H1 (cell line): ENCODE data around the gene CAV3. TPM values are rescaled to one million over a fixed set of nuclear protein-coding genes. Genes with fewer than 3 reads are reported as not detected.

Source experiments
- polyA plus RNA-seq, 7 experiments: library from polyadenylated mRNA; depleted of rRNA in 3 of 7; stranded (reverse) in 5 of 7; unstranded in 2 of 7; fragments of >200 nt in 5 of 7; fragments of 200-250 nt in 2 of 7; gene quantifications; 1 replicate in 5 of 7; 2 replicates in 1 of 7; 4 replicates in 1 of 7; pipeline versions ENCODE4 v1.2.1 to v1.2.3, GENCODE V29; 2011 to 2013; ENCODE audit warnings: missing spikeins in 2 of 7, mixed read lengths in 2 of 7
- total RNA-seq: library from RNA; stranded (reverse); fragmentation: NEBNext Ultra II Directional; extraction: Animal tissue kit (Norgen Biotek cat#: 25700); gene quantifications from 2 replicates; pipeline ENCODE4 v1.2.1, GENCODE V29; 2021
- TF ChIP-seq, protein P1 (sequence below): fragments of 300-600 bp; sonication (generic); IDR thresholded peaks from 2 replicates; pipeline ENCODE4 v1.7.1; 2012; ENCODE audit warnings: low read length, moderate library complexity, mild to moderate bottlenecking, inconsistent platforms; ENCODE audit not compliant: insufficient replicate concordance
- TF ChIP-seq, protein P2 (sequence below): IDR thresholded peaks from 2 replicates; pipeline ENCODE4 v1.6.1; 2011; ENCODE audit warnings: low read depth, mild to moderate bottlenecking, low read length; ENCODE audit not compliant: insufficient read depth

The CAV3 gene
- total and polyA plus RNA-seq, 2 of the 8 experiments (the other 6 are each of a cell fraction or from before 2014, with no cell fraction given) = not detected

DNA sequence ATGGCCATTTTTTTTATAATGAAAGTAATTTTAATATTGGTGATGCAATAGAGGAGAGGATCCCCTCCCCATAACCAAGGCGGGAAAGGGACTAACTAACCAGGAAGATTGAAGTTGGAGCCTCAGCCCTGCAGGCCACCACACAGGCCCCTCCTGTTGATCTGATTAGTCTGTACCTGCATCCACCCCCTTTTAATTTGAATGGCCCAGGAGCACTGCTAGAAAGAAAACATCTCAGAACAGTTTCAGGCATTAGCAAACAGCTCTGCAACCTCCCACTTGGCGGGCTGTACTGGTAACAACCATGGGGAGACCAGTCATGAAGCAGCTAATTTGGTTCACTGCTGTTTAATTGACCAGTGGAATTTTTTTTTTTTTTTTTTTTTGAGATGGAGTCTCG, 10.3 kb downstream of the CAV3 start (continued):
- TF ChIP-seq, protein P1, sequence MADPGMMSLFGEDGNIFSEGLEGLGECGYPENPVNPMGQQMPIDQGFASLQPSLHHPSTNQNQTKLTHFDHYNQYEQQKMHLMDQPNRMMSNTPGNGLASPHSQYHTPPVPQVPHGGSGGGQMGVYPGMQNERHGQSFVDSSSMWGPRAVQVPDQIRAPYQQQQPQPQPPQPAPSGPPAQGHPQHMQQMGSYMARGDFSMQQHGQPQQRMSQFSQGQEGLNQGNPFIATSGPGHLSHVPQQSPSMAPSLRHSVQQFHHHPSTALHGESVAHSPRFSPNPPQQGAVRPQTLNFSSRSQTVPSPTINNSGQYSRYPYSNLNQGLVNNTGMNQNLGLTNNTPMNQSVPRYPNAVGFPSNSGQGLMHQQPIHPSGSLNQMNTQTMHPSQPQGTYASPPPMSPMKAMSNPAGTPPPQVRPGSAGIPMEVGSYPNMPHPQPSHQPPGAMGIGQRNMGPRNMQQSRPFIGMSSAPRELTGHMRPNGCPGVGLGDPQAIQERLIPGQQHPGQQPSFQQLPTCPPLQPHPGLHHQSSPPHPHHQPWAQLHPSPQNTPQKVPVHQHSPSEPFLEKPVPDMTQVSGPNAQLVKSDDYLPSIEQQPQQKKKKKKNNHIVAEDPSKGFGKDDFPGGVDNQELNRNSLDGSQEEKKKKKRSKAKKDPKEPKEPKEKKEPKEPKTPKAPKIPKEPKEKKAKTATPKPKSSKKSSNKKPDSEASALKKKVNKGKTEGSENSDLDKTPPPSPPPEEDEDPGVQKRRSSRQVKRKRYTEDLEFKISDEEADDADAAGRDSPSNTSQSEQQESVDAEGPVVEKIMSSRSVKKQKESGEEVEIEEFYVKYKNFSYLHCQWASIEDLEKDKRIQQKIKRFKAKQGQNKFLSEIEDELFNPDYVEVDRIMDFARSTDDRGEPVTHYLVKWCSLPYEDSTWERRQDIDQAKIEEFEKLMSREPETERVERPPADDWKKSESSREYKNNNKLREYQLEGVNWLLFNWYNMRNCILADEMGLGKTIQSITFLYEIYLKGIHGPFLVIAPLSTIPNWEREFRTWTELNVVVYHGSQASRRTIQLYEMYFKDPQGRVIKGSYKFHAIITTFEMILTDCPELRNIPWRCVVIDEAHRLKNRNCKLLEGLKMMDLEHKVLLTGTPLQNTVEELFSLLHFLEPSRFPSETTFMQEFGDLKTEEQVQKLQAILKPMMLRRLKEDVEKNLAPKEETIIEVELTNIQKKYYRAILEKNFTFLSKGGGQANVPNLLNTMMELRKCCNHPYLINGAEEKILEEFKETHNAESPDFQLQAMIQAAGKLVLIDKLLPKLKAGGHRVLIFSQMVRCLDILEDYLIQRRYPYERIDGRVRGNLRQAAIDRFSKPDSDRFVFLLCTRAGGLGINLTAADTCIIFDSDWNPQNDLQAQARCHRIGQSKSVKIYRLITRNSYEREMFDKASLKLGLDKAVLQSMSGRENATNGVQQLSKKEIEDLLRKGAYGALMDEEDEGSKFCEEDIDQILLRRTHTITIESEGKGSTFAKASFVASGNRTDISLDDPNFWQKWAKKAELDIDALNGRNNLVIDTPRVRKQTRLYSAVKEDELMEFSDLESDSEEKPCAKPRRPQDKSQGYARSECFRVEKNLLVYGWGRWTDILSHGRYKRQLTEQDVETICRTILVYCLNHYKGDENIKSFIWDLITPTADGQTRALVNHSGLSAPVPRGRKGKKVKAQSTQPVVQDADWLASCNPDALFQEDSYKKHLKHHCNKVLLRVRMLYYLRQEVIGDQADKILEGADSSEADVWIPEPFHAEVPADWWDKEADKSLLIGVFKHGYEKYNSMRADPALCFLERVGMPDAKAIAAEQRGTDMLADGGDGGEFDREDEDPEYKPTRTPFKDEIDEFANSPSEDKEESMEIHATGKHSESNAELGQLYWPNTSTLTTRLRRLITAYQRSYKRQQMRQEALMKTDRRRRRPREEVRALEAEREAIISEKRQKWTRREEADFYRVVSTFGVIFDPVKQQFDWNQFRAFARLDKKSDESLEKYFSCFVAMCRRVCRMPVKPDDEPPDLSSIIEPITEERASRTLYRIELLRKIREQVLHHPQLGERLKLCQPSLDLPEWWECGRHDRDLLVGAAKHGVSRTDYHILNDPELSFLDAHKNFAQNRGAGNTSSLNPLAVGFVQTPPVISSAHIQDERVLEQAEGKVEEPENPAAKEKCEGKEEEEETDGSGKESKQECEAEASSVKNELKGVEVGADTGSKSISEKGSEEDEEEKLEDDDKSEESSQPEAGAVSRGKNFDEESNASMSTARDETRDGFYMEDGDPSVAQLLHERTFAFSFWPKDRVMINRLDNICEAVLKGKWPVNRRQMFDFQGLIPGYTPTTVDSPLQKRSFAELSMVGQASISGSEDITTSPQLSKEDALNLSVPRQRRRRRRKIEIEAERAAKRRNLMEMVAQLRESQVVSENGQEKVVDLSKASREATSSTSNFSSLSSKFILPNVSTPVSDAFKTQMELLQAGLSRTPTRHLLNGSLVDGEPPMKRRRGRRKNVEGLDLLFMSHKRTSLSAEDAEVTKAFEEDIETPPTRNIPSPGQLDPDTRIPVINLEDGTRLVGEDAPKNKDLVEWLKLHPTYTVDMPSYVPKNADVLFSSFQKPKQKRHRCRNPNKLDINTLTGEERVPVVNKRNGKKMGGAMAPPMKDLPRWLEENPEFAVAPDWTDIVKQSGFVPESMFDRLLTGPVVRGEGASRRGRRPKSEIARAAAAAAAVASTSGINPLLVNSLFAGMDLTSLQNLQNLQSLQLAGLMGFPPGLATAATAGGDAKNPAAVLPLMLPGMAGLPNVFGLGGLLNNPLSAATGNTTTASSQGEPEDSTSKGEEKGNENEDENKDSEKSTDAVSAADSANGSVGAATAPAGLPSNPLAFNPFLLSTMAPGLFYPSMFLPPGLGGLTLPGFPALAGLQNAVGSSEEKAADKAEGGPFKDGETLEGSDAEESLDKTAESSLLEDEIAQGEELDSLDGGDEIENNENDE = no peak
- TF ChIP-seq, protein P2, sequence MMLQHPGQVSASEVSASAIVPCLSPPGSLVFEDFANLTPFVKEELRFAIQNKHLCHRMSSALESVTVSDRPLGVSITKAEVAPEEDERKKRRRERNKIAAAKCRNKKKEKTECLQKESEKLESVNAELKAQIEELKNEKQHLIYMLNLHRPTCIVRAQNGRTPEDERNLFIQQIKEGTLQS = no peak
